ENCODE measurements around the gene ABLIM1.

DNA sequence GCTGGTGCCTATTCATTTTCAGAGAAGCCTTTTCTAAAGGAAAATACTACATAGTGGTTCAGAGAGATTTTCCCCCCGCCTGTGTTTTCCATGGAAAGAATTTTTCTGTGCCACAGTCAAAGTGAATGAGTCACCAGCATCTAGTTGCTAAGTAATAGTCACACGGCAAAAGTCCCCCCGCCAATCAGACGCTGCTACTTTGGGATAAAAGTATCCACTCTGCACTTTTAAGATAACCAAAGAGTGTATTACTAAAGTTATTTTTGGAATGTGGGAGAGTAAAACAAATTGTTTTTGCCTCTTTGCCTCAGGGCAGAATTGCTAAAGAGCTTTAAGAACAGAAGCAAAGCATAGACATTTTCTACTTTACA lies 23.5 kb downstream of the ABLIM1 start:
- TF ChIP-seq, protein P1, sequence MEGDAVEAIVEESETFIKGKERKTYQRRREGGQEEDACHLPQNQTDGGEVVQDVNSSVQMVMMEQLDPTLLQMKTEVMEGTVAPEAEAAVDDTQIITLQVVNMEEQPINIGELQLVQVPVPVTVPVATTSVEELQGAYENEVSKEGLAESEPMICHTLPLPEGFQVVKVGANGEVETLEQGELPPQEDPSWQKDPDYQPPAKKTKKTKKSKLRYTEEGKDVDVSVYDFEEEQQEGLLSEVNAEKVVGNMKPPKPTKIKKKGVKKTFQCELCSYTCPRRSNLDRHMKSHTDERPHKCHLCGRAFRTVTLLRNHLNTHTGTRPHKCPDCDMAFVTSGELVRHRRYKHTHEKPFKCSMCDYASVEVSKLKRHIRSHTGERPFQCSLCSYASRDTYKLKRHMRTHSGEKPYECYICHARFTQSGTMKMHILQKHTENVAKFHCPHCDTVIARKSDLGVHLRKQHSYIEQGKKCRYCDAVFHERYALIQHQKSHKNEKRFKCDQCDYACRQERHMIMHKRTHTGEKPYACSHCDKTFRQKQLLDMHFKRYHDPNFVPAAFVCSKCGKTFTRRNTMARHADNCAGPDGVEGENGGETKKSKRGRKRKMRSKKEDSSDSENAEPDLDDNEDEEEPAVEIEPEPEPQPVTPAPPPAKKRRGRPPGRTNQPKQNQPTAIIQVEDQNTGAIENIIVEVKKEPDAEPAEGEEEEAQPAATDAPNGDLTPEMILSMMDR (conservative IDR thresholded peaks at IDR 0.05): no peak
- TF ChIP-seq ZFX (IDR thresholded peaks at IDR 0.05): no peak

All from C4-2B (cell line).